ENCODE measurements around the gene PCSK2.

DNA sequence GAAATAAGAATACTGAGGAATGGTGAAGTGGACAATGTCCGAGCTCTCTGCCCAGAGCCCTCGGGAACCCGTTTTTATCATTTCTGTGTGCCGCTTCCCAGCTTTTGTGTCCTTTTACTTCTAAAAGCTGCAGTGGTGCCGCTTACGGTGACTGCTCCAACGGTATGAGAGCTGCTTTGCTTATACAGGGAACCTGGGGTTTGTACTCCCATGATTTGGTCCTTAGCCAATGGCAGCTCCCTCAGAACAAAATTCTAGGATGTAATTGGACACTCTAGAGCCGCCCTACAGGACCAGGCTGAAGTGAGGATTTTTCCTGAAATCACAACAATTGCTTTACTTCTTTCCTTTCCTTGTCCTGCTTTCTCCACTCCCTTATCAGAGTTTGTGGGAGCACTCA, 24.2 kb upstream of the PCSK2 start:
- no peak for TF ChIP-seq EZH2 (IDR thresholded peaks at IDR 0.05; ENCODE audit: borderline replicate concordance)
- TF ChIP-seq, protein P1, sequence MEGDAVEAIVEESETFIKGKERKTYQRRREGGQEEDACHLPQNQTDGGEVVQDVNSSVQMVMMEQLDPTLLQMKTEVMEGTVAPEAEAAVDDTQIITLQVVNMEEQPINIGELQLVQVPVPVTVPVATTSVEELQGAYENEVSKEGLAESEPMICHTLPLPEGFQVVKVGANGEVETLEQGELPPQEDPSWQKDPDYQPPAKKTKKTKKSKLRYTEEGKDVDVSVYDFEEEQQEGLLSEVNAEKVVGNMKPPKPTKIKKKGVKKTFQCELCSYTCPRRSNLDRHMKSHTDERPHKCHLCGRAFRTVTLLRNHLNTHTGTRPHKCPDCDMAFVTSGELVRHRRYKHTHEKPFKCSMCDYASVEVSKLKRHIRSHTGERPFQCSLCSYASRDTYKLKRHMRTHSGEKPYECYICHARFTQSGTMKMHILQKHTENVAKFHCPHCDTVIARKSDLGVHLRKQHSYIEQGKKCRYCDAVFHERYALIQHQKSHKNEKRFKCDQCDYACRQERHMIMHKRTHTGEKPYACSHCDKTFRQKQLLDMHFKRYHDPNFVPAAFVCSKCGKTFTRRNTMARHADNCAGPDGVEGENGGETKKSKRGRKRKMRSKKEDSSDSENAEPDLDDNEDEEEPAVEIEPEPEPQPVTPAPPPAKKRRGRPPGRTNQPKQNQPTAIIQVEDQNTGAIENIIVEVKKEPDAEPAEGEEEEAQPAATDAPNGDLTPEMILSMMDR (IDR thresholded peaks at IDR 0.05; ENCODE audit: poor library complexity), result no peak
